KBM-7 (cell line): ENCODE measurements around the gene ZSCAN23.
"Not testable (repeated sequence)": the region's sequence is repeated elsewhere in the genome, so short reads cannot be mapped to it uniquely, and the experiment has no call there.

ENCODE experiments used
- DNase-seq: peaks from one replicate; pipeline ENCODE4 v3.0.0-alpha.2; 2015
- in situ Hi-C: fragments of 300-500 bp; cut with MboI; formaldehyde crosslinking; loops from 2 replicates; pipeline ENCODE4 v1.14.3; 2020; ENCODE audit warnings: low sequenced_read_pairs, low pct_unique_long_range_greater_than_20kb, mixed read lengths

Gene ZSCAN23

GRCh38 chr6:28446818-28447511 is 3.7 kb upstream of the ZSCAN23 start:
- DNase-seq: peak; percentile 49
- in situ Hi-C loops: no loop called here

GRCh38 chr6:28444759-28445158 is 1.5 kb upstream of the ZSCAN23 start:
- in situ Hi-C loops: not testable (repeated sequence)
- DNase-seq: peak; percentile 74

GRCh38 chr6:28442586-28442985 is 705 bp downstream of the ZSCAN23 start:
- in situ Hi-C loops: no loop called here
- no peak for DNase-seq

GRCh38 chr6:28436404-28436803 is 6.9 kb downstream of the ZSCAN23 start:
- no peak for DNase-seq
- in situ Hi-C loops: no loop called here

- DNase-seq: peak; percentile 60
- in situ Hi-C loops: no loop called here
Observed at GRCh38 chr6:28433119-28433518, 10.2 kb downstream of the ZSCAN23 start.

- DNase-seq: no peak
- in situ Hi-C loops: no loop called here
Observed at GRCh38 chr6:28429781-28430180, 13.5 kb downstream of the ZSCAN23 start.

- peak; percentile 82 for DNase-seq
- in situ Hi-C loops: no loop called here
Observed at GRCh38 chr6:28425944-28426541, 17.2 kb downstream of the ZSCAN23 start.

GRCh38 chr6:28424163-28424562 is 19.1 kb downstream of the ZSCAN23 start:
- in situ Hi-C loops: no loop called here
- DNase-seq: no peak

GRCh38 chr6:28423546-28423945 is 19.7 kb downstream of the ZSCAN23 start:
- in situ Hi-C loops: no loop called here
- no peak for DNase-seq

- in situ Hi-C loops: no loop called here
- no peak for DNase-seq
Observed at GRCh38 chr6:28413681-28414080, 29.6 kb downstream of the ZSCAN23 start.

- in situ Hi-C loops: no loop called here
- DNase-seq: no peak
Observed at GRCh38 chr6:28410767-28411166, 32.5 kb downstream of the ZSCAN23 start.

GRCh38 chr6:28408076-28408802 is 35.1 kb downstream of the ZSCAN23 start:
- in situ Hi-C loops: no loop called here
- DNase-seq: no peak

- in situ Hi-C loops: no loop called here
- no peak for DNase-seq
Observed at GRCh38 chr6:28407401-28407800, 35.9 kb downstream of the ZSCAN23 start.

GRCh38 chr6:28403923-28404322 is 39.4 kb downstream of the ZSCAN23 start:
- in situ Hi-C loops, DNase-seq: not testable (repeated sequence)

- in situ Hi-C loops: no loop called here
- DNase-seq: no peak
Observed at GRCh38 chr6:28402197-28402596, 41.1 kb downstream of the ZSCAN23 start.

GRCh38 chr6:28401172-28401571 is 42.1 kb downstream of the ZSCAN23 start:
- in situ Hi-C loops: no loop called here
- no peak for DNase-seq

- in situ Hi-C loops: no loop called here
- DNase-seq: no peak
Observed at GRCh38 chr6:28400122-28400451, 43.2 kb downstream of the ZSCAN23 start.

- in situ Hi-C loops: no loop called here
- no peak for DNase-seq
Observed at GRCh38 chr6:28399350-28400121, 43.8 kb downstream of the ZSCAN23 start, which contains the start of gene ZSCAN12. ZSCAN12 (minus strand) TSS chr6:28399747; CDS start chr6:28398405, 1,342 bp downstream.

GRCh38 chr6:28395918-28396317 is 47.4 kb downstream of the ZSCAN23 start:
- DNase-seq: no peak
- in situ Hi-C loops: no loop called here
